SH-SY5Y (cell line): ENCODE data around the gene LMF1.

ENCODE experiments used
- GATA2 ChIP-seq: IDR thresholded peaks from 2 replicates; pipeline ENCODE4 v1.6.1; 2011; ENCODE audit warnings: mild to moderate bottlenecking, low read depth, low read length
- GATA3 ChIP-seq: IDR thresholded peaks from 2 replicates; pipeline ENCODE4 v1.6.1; 2011; ENCODE audit warnings: low read depth, mild to moderate bottlenecking, low read length, moderate library complexity

- TF ChIP-seq GATA2 (no peak), GATA3 (no peak)
Observed at GRCh38 chr16:892536-893255, 78.1 kb downstream of the LMF1 start.
